ENCODE results near the gene AFAP1. TPM values are rescaled to one million over a fixed set of nuclear protein-coding genes. Genes with fewer than 3 reads are reported as not detected.

AFAP1 gene
- 10 to 100 TPM in 2 of 4 donors, 1 to 10 TPM in 2; 8.2 to 55.0 (median 28.9) TPM for total RNA-seq

- TF ChIP-seq CTCF (IDR thresholded peaks at IDR 0.05) (no peak), POLR2A (IDR thresholded peaks at IDR 0.05) (peak; percentile 85 to 93)
- Histone ChIP-seq H3K9me3 (no peaks in the 10 kb centered on the region), H3K27me3 (no peaks in the 10 kb centered on the region), H3K4me1 (peaks cover 4 to 5% of the 10 kb centered on the region in 2 donors), H3K4me3 (peak within 1 kb of the TSS; percentile 66 to 96), H3K36me3 (no peaks in the 10 kb centered on the region), H3K27ac (peak within 1 kb of the TSS; percentile 87 to 91)
- DNase-seq: peak; percentile 89
- intact Hi-C loops (cut with DNase I; ENCODE audit: low total_unique reads): no loop called here
These were observed at the start of gene AFAP1 for GRCh38 chr4:7939377-7940108. AFAP1 (minus strand) TSS chr4:7939861; CDS start chr4:7872078, 67,783 bp downstream.

GRCh38 chr4:7988437-7988836 is 48.8 kb upstream of the AFAP1 start:
- no peak for TF ChIP-seq CTCF (IDR thresholded peaks at IDR 0.05)
- no peak for TF ChIP-seq POLR2A (IDR thresholded peaks at IDR 0.05)
- DNase-seq: no peak
- Histone ChIP-seq H3K4me1 (no peaks in the 10 kb centered on the region), H3K27ac (no peak overlapping the region), H3K36me3 (no peaks in the 10 kb centered on the region), H3K4me3 (no peak overlapping the region), H3K27me3 (no peaks in the 10 kb centered on the region), H3K9me3 (peaks cover 0 to 4% of the 10 kb centered on the region in 2 donors)
- intact Hi-C loops (cut with DNase I; ENCODE audit: low total_unique reads): loop anchor here (5.0 kb wide), 1 partner anchor 186 kb away; no protein-coding TSS in a partner anchor

- Histone ChIP-seq H3K9me3 (peaks cover 0 to 4% of the 10 kb centered on the region in 2 donors), H3K36me3 (no peaks in the 10 kb centered on the region), H3K4me1 (no peaks in the 10 kb centered on the region), H3K27me3 (no peaks in the 10 kb centered on the region), H3K27ac (no peak overlapping the region), H3K4me3 (no peak overlapping the region)
- no peak for TF ChIP-seq POLR2A (IDR thresholded peaks at IDR 0.05)
- peak; percentile 79 to 87 (median 84) for TF ChIP-seq CTCF (IDR thresholded peaks at IDR 0.05)
- peak; percentile 63 to 73 for DNase-seq
- intact Hi-C loops (cut with DNase I; ENCODE audit: low total_unique reads): loop anchor here (5.0 kb wide), 1 partner anchor 185 kb away; no protein-coding TSS in a partner anchor
These were observed 47.7 kb upstream of the AFAP1 start for GRCh38 chr4:7987148-7987989.

GRCh38 chr4:7985891-7986441 is 46.3 kb upstream of the AFAP1 start:
- Histone ChIP-seq H3K4me1 (no peaks in the 10 kb centered on the region), H3K27ac (peak overlapping the region in 1 of 2 donors; percentile 5), H3K36me3 (no peaks in the 10 kb centered on the region), H3K27me3 (no peaks in the 10 kb centered on the region), H3K9me3 (peaks cover 0 to 4% of the 10 kb centered on the region in 2 donors), H3K4me3 (no peak overlapping the region)
- TF ChIP-seq CTCF (IDR thresholded peaks at IDR 0.05): no peak
- TF ChIP-seq POLR2A (IDR thresholded peaks at IDR 0.05): no peak
- no peak for DNase-seq
- intact Hi-C loops (cut with DNase I; ENCODE audit: low total_unique reads): loop anchor here (5.0 kb wide), 1 partner anchor 184 kb away; no protein-coding TSS in a partner anchor

All from uterus (tissue), 4 donors.